HepG2 (cell line): Measurements from ENCODE around the gene C1orf226. TPM values are rescaled to one million over a fixed set of nuclear protein-coding genes. Genes with fewer than 3 reads are reported as not detected.

Source experiments
- ATAC-seq: fragments of 200-7000 bp; cut with Tn5 transposase; 3 replicates; pipeline ENCODE4 v1.9.1; 2020; ENCODE audit warnings: mild to moderate bottlenecking, moderate library complexity
- BruUV-seq: library from RNA; stranded (reverse); fragments of 400-500 nt; replicated peaks from 2 replicates; lab custom pipeline; 2021; lab: Mats Ljungman, UMichigan
- CTCF ChIA-PET: fragments of 300-600 bp; formaldehyde crosslinking; extraction: SDS; loops from one replicate; lab custom pipeline; 2021; ENCODE audit warnings: low total read pairs, inconsistent platforms, low intra/inter-chr PET ratio; lab: Yijun Ruan, JAX
- POLR2A ChIA-PET: fragments of 350-600 bp; sonication (Branson Sonifier 250); formaldehyde crosslinking; loops from one replicate; lab custom pipeline; 2020; ENCODE audit warnings: antibody characterized with exemption, inconsistent platforms; lab: Yijun Ruan, JAX
- DNase-seq: peaks from one replicate; pipeline ENCODE4 v3.0.0-alpha.2; 2015; ENCODE audit warnings: low spot score
- FAIRE-seq: peaks from 3 replicates; lab custom pipeline; 2011; peaks lifted over from hg19 to GRCh38; lab: Jason Lieb, UNC
- H2AFZ ChIP-seq: one replicate; pipeline ENCODE4 v1.6.1; 2011; ENCODE audit warnings: low read length, inconsistent platforms
- H3K27ac ChIP-seq: fragments of 300-600 bp; 3 replicates; pipeline ENCODE4 v1.8.0; 2011; ENCODE audit warnings: mixed run types, mild to moderate bottlenecking, mixed read lengths, low read length, inconsistent platforms; ENCODE audit not compliant: insufficient read depth; ENCODE audit errors: extremely low read length
- H3K27me3 ChIP-seq, 2 experiments: fragments of 200-600 bp in 1 of 2; 2 replicates in 1 of 2; 3 replicates in 1 of 2; pipeline versions ENCODE4 v1.6.0 to v1.8.0; 2011; ENCODE audit warnings: low read length in 2 of 2, mild to moderate bottlenecking in 2 of 2, moderate library complexity in 2 of 2, inconsistent platforms in 1 of 2; ENCODE audit not compliant: insufficient read depth in 2 of 2, control insufficient read depth in 1 of 2
- H3K36me3 ChIP-seq, 2 experiments: fragments of 200-600 bp in 1 of 2; replicated peaks in 1 of 2; 2 replicates in 1 of 2; 3 replicates in 1 of 2; pipeline versions ENCODE4 v1.5.1 to v1.8.0; 2011; ENCODE audit warnings: low read length in 2 of 2, inconsistent platforms in 1 of 2; ENCODE audit not compliant: insufficient read depth in 2 of 2, control insufficient read depth in 1 of 2
- H3K4me1 ChIP-seq: 2 replicates; pipeline ENCODE4 v1.5.1; 2012; ENCODE audit warnings: low read length, inconsistent platforms; ENCODE audit not compliant: insufficient read depth
- H3K4me2 ChIP-seq: 2 replicates; pipeline ENCODE4 v1.6.0; 2011; ENCODE audit warnings: low read depth, low read length, inconsistent platforms
- H3K4me3 ChIP-seq, 3 experiments: fragments of 200-600 bp in 1 of 3; sonication (generic), shearing (Covaris generic) in 1 of 3; replicated peaks in 1 of 3; 2 replicates each; pipeline ENCODE4 v1.5.1; 2011 to 2016; ENCODE audit warnings: low read length in 3 of 3, inconsistent platforms in 2 of 3, low read depth in 2 of 3, mild to moderate bottlenecking in 2 of 3, control low read depth in 1 of 3, mixed read lengths in 1 of 3; ENCODE audit not compliant: insufficient read depth in 1 of 3
- H3K79me2 ChIP-seq: one replicate; pipeline ENCODE4 v1.6.1; 2011; ENCODE audit warnings: low read length, inconsistent platforms; ENCODE audit not compliant: insufficient read depth
- H3K9ac ChIP-seq: 2 replicates; pipeline ENCODE4 v1.6.0; 2011; ENCODE audit warnings: mild to moderate bottlenecking, low read depth, low read length, inconsistent platforms; ENCODE audit not compliant: insufficient read depth
- H3K9me3 ChIP-seq: 2 replicates; pipeline ENCODE4 v1.5.1; 2012; ENCODE audit warnings: mild to moderate bottlenecking, low read length
- H4K20me1 ChIP-seq: 2 replicates; pipeline ENCODE4 v1.6.0; 2011; ENCODE audit warnings: inconsistent platforms, mild to moderate bottlenecking, low read length, moderate library complexity; ENCODE audit not compliant: insufficient read depth
- ATF5 ChIP-seq: sonication (generic); formaldehyde crosslinking; IDR thresholded peaks from 2 replicates; pipeline ENCODE4 v1.4.0; 2020; ENCODE audit warnings: mild to moderate bottlenecking, low read depth, missing genetic modification reagents
- CTCF ChIP-seq: sonication (generic); formaldehyde crosslinking; IDR thresholded peaks from 2 replicates; pipeline ENCODE4 v1.5.0; 2020; ENCODE audit warnings: mild to moderate bottlenecking, missing genetic modification reagents, moderate library complexity
- HNRNPK ChIP-seq: fragments of 200-400 bp; formaldehyde crosslinking; IDR thresholded peaks from 2 replicates; pipeline ENCODE4 v1.6.1; 2018; ENCODE audit warnings: low read length, low read depth, moderate library complexity, mild to moderate bottlenecking; ENCODE audit not compliant: poor library complexity, severe bottlenecking
- MTF2 ChIP-seq: sonication (generic); formaldehyde crosslinking; IDR thresholded peaks from 2 replicates; pipeline ENCODE4 v1.5.0; 2020; ENCODE audit warnings: missing genetic modification reagents, borderline replicate concordance
- RAD21 ChIP-seq: fragments of 450-650 bp; formaldehyde crosslinking; IDR thresholded peaks from 2 replicates; pipeline ENCODE4 v1.5.0; 2020; ENCODE audit warnings: mild to moderate bottlenecking
- SMC3 ChIP-seq: IDR thresholded peaks from 2 replicates; pipeline ENCODE4 v1.6.1; 2011; ENCODE audit warnings: low read length, improper control_type of control experiment
- STAG1 ChIP-seq: sonication (generic); formaldehyde crosslinking; IDR thresholded peaks from 2 replicates; pipeline ENCODE4 v1.4.0; 2020; ENCODE audit warnings: missing genetic modification reagents
- TEAD3 ChIP-seq: optimal IDR thresholded peaks from 2 replicates; pipeline ENCODE3; 2016; ENCODE audit warnings: borderline replicate concordance
- TSC22D2 ChIP-seq: sonication (generic); formaldehyde crosslinking; IDR thresholded peaks from 2 replicates; pipeline ENCODE4 v1.5.1; 2020; ENCODE audit warnings: missing genetic modification reagents, mild to moderate bottlenecking, borderline replicate concordance
- U2AF1 ChIP-seq: fragments of 200-400 bp; formaldehyde crosslinking; optimal IDR thresholded peaks from 2 replicates; pipeline ENCODE3; 2017; ENCODE audit warnings: mild to moderate bottlenecking, low read depth, low read length
- U2AF2 ChIP-seq: fragments of 200-400 bp; formaldehyde crosslinking; IDR thresholded peaks from 2 replicates; pipeline ENCODE4 v1.6.1; 2017; ENCODE audit warnings: low read depth, mild to moderate bottlenecking, low read length
- ZNF24 ChIP-seq: fragments of 450-650 bp; IDR thresholded peaks from 2 replicates; pipeline ENCODE4 v1.6.1; 2017; ENCODE audit warnings: antibody characterized with exemption, mild to moderate bottlenecking
- ZNF512 ChIP-seq: sonication (generic); formaldehyde crosslinking; IDR thresholded peaks from 2 replicates; pipeline ENCODE4 v1.4.0; 2020; ENCODE audit warnings: mild to moderate bottlenecking, missing genetic modification reagents
- WGBS: methylation state at CpG from one replicate; pipeline ENCODE4 v1.1.6; 2017; ENCODE audit warnings: low lambda C conversion rate; 5-methylcytosine and 5-hydroxymethylcytosine counted together
- in situ Hi-C: cut with HindIII; loops from 2 replicates; pipeline ENCODE4 v1.10.0; 2017; ENCODE audit warnings: low pct_unique_long_range_greater_than_20kb; ENCODE audit not compliant: extremely low pct_ligation_motif_present
- intact Hi-C: fragments of 100-400 bp; cut with micrococcal nuclease; formaldehyde crosslinking; loops from one replicate; pipeline ENCODE4 v1.10.0; 2022; ENCODE audit not compliant: unreplicated experiment
- polyA plus RNA-seq, 8 experiments: library from polyadenylated mRNA; depleted of rRNA in 3 of 8; stranded (reverse) in 7 of 8; unstranded in 1 of 8; fragments of >200 nt; fragmentation: Illumina TruSeq in 4 of 8; extraction: Trizol in 4 of 8; gene quantifications; 2 replicates each; pipeline versions ENCODE4 v1.2.1 to v1.2.3, GENCODE V29; 2011 to 2016; ENCODE audit warnings: low read depth in 4 of 8, missing spikeins in 1 of 8, mixed read lengths in 1 of 8; ENCODE audit not compliant: insufficient read depth in 1 of 8
- total RNA-seq, 5 experiments: library from RNA; depleted of rRNA; stranded (reverse); fragments of >200 nt; fragmentation: Illumina TruSeq; extraction: Trizol; gene quantifications; 2 replicates each; pipeline ENCODE4 v1.2.3, GENCODE V29; 2016; ENCODE audit warnings: low read depth in 1 of 5

The C1orf226 gene
- total and polyA plus RNA-seq, 2 of the 13 experiments (the other 11 are each of a cell fraction or from before 2014, with no cell fraction given) = 4.7 to 4.9 TPM

- CTCF ChIA-PET = interaction anchor here (2.5 kb wide), 1 partner anchor 336 kb away, joined by 10 read pairs; no protein-coding TSS in a partner anchor
- DNase-seq = peak; percentile 28
- H3K9me3 ChIP-seq = no peaks in the 10 kb centered on the region
- intact Hi-C loops = loop anchor here (1.0 to 10.0 kb wide), 2 partner anchors 107 to 336 kb away; no protein-coding TSS in a partner anchor
- peaks cover 21% of the 10 kb centered on the region for H3K4me1 ChIP-seq
- FAIRE-seq = peak; percentile 40
- H3K27ac ChIP-seq = no peak overlapping the region
- H2AFZ ChIP-seq = no peak overlapping the region
- no peak overlapping the region for H3K9ac ChIP-seq
- POLR2A ChIA-PET = no interaction called here
- H4K20me1 ChIP-seq = no peaks in the 10 kb centered on the region
- no TSS peak for BruUV-seq
- H3K79me2 ChIP-seq = no peaks in the 10 kb centered on the region
- 0 out of 3 replicates have a peak, but pooled peaks have one; percentile 18 for ATAC-seq
- no peaks in the 10 kb centered on the region for H3K36me3 ChIP-seq
- no peak overlapping the region for H3K4me3 ChIP-seq
- no peaks in the 10 kb centered on the region for H3K27me3 ChIP-seq
- TF ChIP-seq U2AF2 (peak; percentile 97), U2AF1 (peak; percentile 85), STAG1 (CRISPR knock-in tag) (peak; percentile 83), CTCF (peak; percentile 79), ZNF512 (CRISPR knock-in tag) (peak; percentile 96), HNRNPK (peak; percentile 30), MTF2 (CRISPR knock-in tag) (no peak), TEAD3 (peak; percentile 34), RAD21 (CRISPR knock-in tag) (peak; percentile 19; the same call in 1 of the 2 replicates), ZNF24 (peak; percentile 86), ATF5 (CRISPR knock-in tag) (no peak), TSC22D2 (CRISPR knock-in tag) (no peak), SMC3 (peak; percentile 60)
- in situ Hi-C loops = loop anchor here (5.0 kb wide), 1 partner anchor 335 kb away; no protein-coding TSS in a partner anchor
- H3K4me2 ChIP-seq = peak overlapping the region; percentile 23; the same call in 1 of the 2 replicates
- 57% methylated on average over 4 of the region's 4 CpGs for WGBS
Measured at GRCh38 chr1:162391790-162392563, 10.4 kb downstream of the C1orf226 start.
